Measurements from ENCODE around the gene MOAP1. TPM values are rescaled to one million over a fixed set of nuclear protein-coding genes. Genes with fewer than 3 reads are reported as not detected.

MOAP1 gene
- total RNA-seq, 1 experiment from 2014 or later, result 9.3 TPM

- Histone ChIP-seq H3K4me2 (no peak overlapping the region), H3K4me3 (no peak overlapping the region), H4K20me1 (ENCODE audit: insufficient read depth) (no peaks in the 10 kb centered on the region), H3K9me3 (ENCODE audit: insufficient read depth, low read depth) (no peaks in the 10 kb centered on the region), H3K36me3 (ENCODE audit: low read depth) (peaks cover 4% of the 10 kb centered on the region; the same call in 1 of the 2 replicates), H3K27me3 (ENCODE audit: insufficient read depth, low read depth) (no peaks in the 10 kb centered on the region), H3K27ac (no peak overlapping the region), H3F3A (ENCODE audit: insufficient read depth, low read depth) (no peaks in the 10 kb centered on the region), H3K4me1 (replicated peaks; ENCODE audit: insufficient read depth) (no peaks in the 10 kb centered on the region), H3K9me2 (ENCODE audit: insufficient read depth) (no peaks in the 10 kb centered on the region), H2AFZ (no peak overlapping the region), H3K79me2 (ENCODE audit: low read depth) (no peaks in the 10 kb centered on the region)
- TF ChIP-seq EZH2 (IDR thresholded peaks at IDR 0.05; ENCODE audit: low read depth), result no peak
- no peak for TF ChIP-seq CTCF (conservative IDR thresholded peaks at IDR 0.05)
- POLR2A ChIA-PET (ENCODE audit: unreplicated experiment), result no interaction called here
- DNase-seq, result no peak
- intact Hi-C loops (cut with micrococcal nuclease; ENCODE audit: unreplicated experiment), result no loop called here
- CTCF ChIA-PET, result interaction anchor here (0.6 kb wide), 1 partner anchor 376 kb away, joined by 3 read pairs; no protein-coding TSS in a partner anchor
- BruUV-seq (replicated peaks), result no TSS peak
Observed at GRCh38 chr14:93214598-93214997, 29.9 kb upstream of the MOAP1 start.

- no peaks in the 10 kb centered on the region for H4K20me1 ChIP-seq (ENCODE audit: insufficient read depth)
- intact Hi-C loops (cut with micrococcal nuclease; ENCODE audit: unreplicated experiment), result no loop called here
- no peak overlapping the region for H3K27ac ChIP-seq
- no peak for DNase-seq
- no peaks in the 10 kb centered on the region for H3K27me3 ChIP-seq (ENCODE audit: insufficient read depth, low read depth)
- H2AFZ ChIP-seq, result no peak overlapping the region
- H3K9me3 ChIP-seq (ENCODE audit: insufficient read depth, low read depth), result no peaks in the 10 kb centered on the region
- H3K4me3 ChIP-seq, result no peak overlapping the region
- peaks cover 14% of the 10 kb centered on the region; the same call in 1 of the 2 replicates for H3K79me2 ChIP-seq (ENCODE audit: low read depth)
- BruUV-seq (replicated peaks), result no TSS peak
- H3K9me2 ChIP-seq (ENCODE audit: insufficient read depth), result no peaks in the 10 kb centered on the region
- H3K4me2 ChIP-seq, result no peak overlapping the region
- no peaks in the 10 kb centered on the region for H3F3A ChIP-seq (ENCODE audit: insufficient read depth, low read depth)
- CTCF ChIA-PET, result no interaction called here
- TF ChIP-seq EZH2 (IDR thresholded peaks at IDR 0.05; ENCODE audit: low read depth) (no peak), CTCF (conservative IDR thresholded peaks at IDR 0.05) (no peak)
- POLR2A ChIA-PET (ENCODE audit: unreplicated experiment), result no interaction called here
- H3K36me3 ChIP-seq (ENCODE audit: low read depth), result peaks cover 4% of the 10 kb centered on the region; the same call in 1 of the 2 replicates
- peaks cover 13% of the 10 kb centered on the region; the same call in 1 of the 2 replicates for H3K4me1 ChIP-seq (replicated peaks; ENCODE audit: insufficient read depth)
Observed at GRCh38 chr14:93212432-93212831, 27.7 kb upstream of the MOAP1 start.

- CTCF ChIA-PET, result interaction anchor here (0.9 kb wide), 1 partner anchor 139 kb away, joined by 3 read pairs; the partner anchor contains the start of gene COX8C
- Histone ChIP-seq H2AFZ (peak overlapping the region; percentile 100), H3K79me2 (ENCODE audit: low read depth) (peaks cover 38% of the 10 kb centered on the region), H3K9me2 (ENCODE audit: insufficient read depth) (no peaks in the 10 kb centered on the region), H3F3A (ENCODE audit: insufficient read depth, low read depth) (peaks cover 8% of the 10 kb centered on the region), H3K4me1 (replicated peaks; ENCODE audit: insufficient read depth) (peaks cover 23% of the 10 kb centered on the region), H3K9me3 (ENCODE audit: insufficient read depth, low read depth) (no peaks in the 10 kb centered on the region), H3K4me2 (peak overlapping the region; percentile 86), H3K27ac (no peak overlapping the region), H3K36me3 (ENCODE audit: low read depth) (no peaks in the 10 kb centered on the region; the same call in 1 of the 2 replicates), H3K4me3 (peak overlapping the region; percentile 100), H3K27me3 (ENCODE audit: insufficient read depth, low read depth) (no peaks in the 10 kb centered on the region), H4K20me1 (ENCODE audit: insufficient read depth) (no peaks in the 10 kb centered on the region)
- intact Hi-C loops (cut with micrococcal nuclease; ENCODE audit: unreplicated experiment), result loop anchor here (1.0 to 5.0 kb wide), 3 partner anchors 23 to 412 kb away; partner anchors contain the start of genes LYSET and MOAP1
- POLR2A ChIA-PET (ENCODE audit: unreplicated experiment), result interaction anchor here (0.6 kb wide), 1 partner anchor 583 kb away, joined by 5 read pairs; no protein-coding TSS in a partner anchor
- BruUV-seq (replicated peaks), result TSS peak; percentile 41
- TF ChIP-seq EZH2 (IDR thresholded peaks at IDR 0.05; ENCODE audit: low read depth), result no peak
- TF ChIP-seq CTCF (conservative IDR thresholded peaks at IDR 0.05), result peak; percentile 52; the same call in 1 of the 2 replicates
- peak; percentile 49 to 51 for DNase-seq
Observed at GRCh38 chr14:93207468-93208308, 23.0 kb upstream of the MOAP1 start.

Measured in PC-9 (cell line).